Stimulated activated CD8-positive, alpha-beta memory T cell treated with anti-CD3 and anti-CD28 coated beads, Interleukin-15, amount 100 ng/mL, for 24 hours (primary cell): ENCODE results near the gene HMGXB3.
"Not testable (repeated sequence)": the region's sequence is repeated elsewhere in the genome, so short reads cannot be mapped to it uniquely, and the experiment has no call there.

Experiments used
- DNase-seq: peaks from one replicate; pipeline ENCODE4 v3.0.0-alpha.2; 2020; ENCODE audit warnings: low read depth

HMGXB3 gene

GRCh38 chr5:150021491-150022157, 21.1 kb downstream of the HMGXB3 start:
- no peak for DNase-seq

- DNase-seq, result no peak
Measured at GRCh38 chr5:150022158-150022531, 21.6 kb downstream of the HMGXB3 start.

- no peak for DNase-seq
Measured at GRCh38 chr5:150022681-150023080, 22.1 kb downstream of the HMGXB3 start.

GRCh38 chr5:150023136-150023535, 22.6 kb downstream of the HMGXB3 start:
- no peak for DNase-seq

- DNase-seq, result no peak
Measured at GRCh38 chr5:150024346-150024984, 23.9 kb downstream of the HMGXB3 start.

- DNase-seq, result no peak
Measured at GRCh38 chr5:150026682-150027172, 26.2 kb downstream of the HMGXB3 start.

- DNase-seq, result not testable (repeated sequence)
Measured at GRCh38 chr5:150028047-150028446, 27.5 kb downstream of the HMGXB3 start.

- no peak for DNase-seq
Measured at GRCh38 chr5:150033334-150033733, 32.8 kb downstream of the HMGXB3 start.

GRCh38 chr5:150034662-150035061, 34.1 kb downstream of the HMGXB3 start:
- no peak for DNase-seq

- no peak for DNase-seq
Measured at GRCh38 chr5:150035139-150035895, 34.8 kb downstream of the HMGXB3 start.

- DNase-seq, result no peak
Measured at GRCh38 chr5:150036513-150036912, 36.0 kb downstream of the HMGXB3 start.

- DNase-seq, result no peak
Measured at GRCh38 chr5:150038547-150038946, 38.0 kb downstream of the HMGXB3 start.

GRCh38 chr5:150042459-150042858, 41.9 kb downstream of the HMGXB3 start:
- DNase-seq, result no peak

GRCh38 chr5:150043657-150044328, 43.3 kb downstream of the HMGXB3 start:
- DNase-seq, result no peak

- no peak for DNase-seq
Measured at GRCh38 chr5:150044329-150044681, 43.8 kb downstream of the HMGXB3 start.

GRCh38 chr5:150044712-150045111, 44.2 kb downstream of the HMGXB3 start:
- no peak for DNase-seq

- DNase-seq, result no peak
Measured at GRCh38 chr5:150045549-150045948, 45.0 kb downstream of the HMGXB3 start.

- DNase-seq, result no peak
Measured at GRCh38 chr5:150046031-150046430, 45.5 kb downstream of the HMGXB3 start.

GRCh38 chr5:150050172-150050811, 49.8 kb downstream of the HMGXB3 start:
- not testable (repeated sequence) for DNase-seq

- DNase-seq, result no peak
Measured at GRCh38 chr5:150051657-150052195, 51.2 kb downstream of the HMGXB3 start.

- no peak for DNase-seq
Measured at GRCh38 chr5:150052226-150052955, 51.9 kb downstream of the HMGXB3 start.
